NCI-H748 (cell line): ENCODE data around the gene FXYD3.

Experiments used
- DNase-seq: peaks from one replicate; lab custom pipeline; 2025; ENCODE audit not compliant: unreplicated experiment; lab: John Stamatoyannopoulos, UW

Gene FXYD3

GRCh38 chr19:35157431-35157830 lies 41.8 kb downstream of the FXYD3 start:
- no peak for DNase-seq

DNA sequence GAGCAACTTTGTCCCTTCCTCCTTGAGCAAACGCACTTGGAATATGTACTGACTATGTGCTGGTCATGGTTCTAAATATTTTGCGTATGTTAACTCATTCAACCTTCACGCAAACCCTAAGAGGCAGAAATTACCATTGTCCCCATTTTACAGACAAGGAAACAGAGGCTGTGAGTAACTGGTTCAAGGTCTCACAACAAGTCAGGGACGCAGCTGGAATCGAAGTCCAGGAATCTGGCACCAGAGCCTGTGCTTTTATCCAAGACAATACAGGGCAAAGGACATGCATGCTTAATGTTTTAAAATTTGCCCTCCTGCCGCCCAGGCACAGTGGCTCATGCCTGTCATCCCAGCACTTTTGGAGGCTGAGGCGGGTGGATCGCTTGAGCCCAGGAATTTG lies 44.0 kb downstream of the FXYD3 start:
- DNase-seq, result no peak

GRCh38 chr19:35160629-35161433 lies 45.2 kb downstream of the FXYD3 start:
- no peak for DNase-seq

GRCh38 chr19:35161434-35161743 lies 45.8 kb downstream of the FXYD3 start:
- no peak for DNase-seq

- no peak for DNase-seq
Measured at GRCh38 chr19:35162471-35163326, 47.1 kb downstream of the FXYD3 start.

- no peak for DNase-seq
Measured at GRCh38 chr19:35164418-35164817, 48.8 kb downstream of the FXYD3 start.

GRCh38 chr19:35165200-35166058 lies 49.8 kb downstream of the FXYD3 start:
- DNase-seq, result no peak

DNA sequence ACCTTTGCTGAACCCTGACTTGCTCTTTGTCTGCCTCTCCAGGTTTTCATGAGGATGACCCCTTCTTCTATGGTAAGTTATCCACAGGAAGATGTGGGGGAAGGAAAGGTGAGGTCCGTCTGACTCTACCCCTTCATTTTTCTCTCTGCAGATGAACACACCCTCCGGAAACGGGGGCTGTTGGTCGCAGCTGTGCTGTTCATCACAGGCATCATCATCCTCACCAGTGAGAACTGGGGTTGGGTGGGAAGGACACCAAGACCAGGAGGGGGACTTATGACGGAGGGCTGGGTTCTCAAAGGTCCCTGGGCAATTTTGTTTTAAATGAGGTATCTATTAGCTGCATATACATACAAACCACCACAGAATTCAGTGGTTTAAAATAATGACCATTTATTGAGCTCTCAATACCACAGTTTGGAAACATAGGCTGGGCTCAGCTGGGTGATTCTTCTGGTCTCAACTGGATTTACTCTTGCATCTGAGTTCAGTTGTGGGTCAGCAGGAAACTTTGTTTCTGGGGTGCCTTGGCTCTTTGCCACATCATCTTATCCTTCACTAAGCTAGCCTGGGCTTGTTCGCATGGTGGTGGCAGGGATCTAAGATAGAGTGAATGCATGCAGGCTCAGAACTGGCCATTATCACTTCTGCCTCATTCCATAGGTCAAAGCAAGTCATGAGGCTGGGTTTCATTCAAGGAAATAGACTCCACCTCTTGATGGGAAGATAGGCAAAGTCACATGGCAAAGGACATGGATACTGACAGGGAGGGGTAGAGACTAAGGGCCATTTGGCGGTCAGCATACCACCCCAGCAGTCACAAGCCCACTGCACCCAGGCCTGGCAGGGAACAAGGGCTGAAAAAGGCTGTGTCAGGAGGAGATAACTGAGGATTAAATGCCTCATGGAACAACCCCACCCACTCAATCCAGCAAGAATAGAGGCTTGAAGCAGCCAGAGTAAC lies 50.8 kb downstream of the FXYD3 start:
- no peak for DNase-seq

DNA sequence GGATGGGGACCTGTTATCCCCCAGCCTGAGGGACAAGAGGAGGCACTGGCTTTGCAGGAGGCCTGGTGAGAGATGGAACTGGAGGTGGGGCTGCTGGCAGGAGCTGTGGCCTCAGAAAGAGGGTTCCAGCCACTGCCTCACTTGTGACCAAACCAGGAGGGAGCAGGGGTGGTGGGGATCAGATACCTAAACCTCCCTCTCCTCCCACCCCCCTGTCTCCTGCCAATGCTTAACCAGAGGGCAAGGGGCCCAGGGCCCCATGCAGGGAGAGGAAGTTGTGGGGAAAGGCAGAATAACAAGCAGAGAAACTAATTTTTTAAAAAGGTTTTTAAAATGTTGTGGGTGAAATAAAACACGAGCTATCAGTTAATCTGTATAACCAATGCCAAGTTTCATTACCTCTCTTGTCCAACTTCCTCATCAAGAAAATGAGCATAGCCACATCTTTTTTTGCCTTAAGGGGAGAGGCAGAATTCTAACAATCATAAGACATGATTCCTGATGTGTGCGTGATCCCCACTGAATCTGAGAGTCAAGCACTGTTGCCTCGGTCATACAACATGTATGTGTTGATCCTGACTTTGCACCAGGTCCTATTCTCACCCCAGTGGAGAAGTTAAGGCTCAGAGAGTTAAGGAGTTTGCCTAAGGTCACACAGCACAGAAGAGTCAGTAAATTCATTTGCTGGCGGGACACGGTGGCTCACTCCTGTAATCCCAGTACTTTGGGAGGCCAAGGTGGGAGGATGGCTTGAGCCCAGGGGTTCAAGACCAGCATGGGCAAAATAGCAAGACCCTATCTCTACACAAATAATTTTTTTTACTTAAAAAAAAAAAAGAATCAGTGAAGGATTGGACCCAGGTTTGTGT lies 51.9 kb downstream of the FXYD3 start:
- no peak for DNase-seq

- DNase-seq, result no peak
Measured at GRCh38 chr19:35168196-35168595, 52.6 kb downstream of the FXYD3 start.

- DNase-seq, result no peak
Measured at GRCh38 chr19:35169221-35169995, 53.8 kb downstream of the FXYD3 start.

- DNase-seq, result no peak
Measured at GRCh38 chr19:35170359-35171061, 54.9 kb downstream of the FXYD3 start.

GRCh38 chr19:35171730-35172129 lies 56.1 kb downstream of the FXYD3 start:
- DNase-seq, result no peak
